ENCODE results near the gene CCDC14. TPM values are rescaled to one million over a fixed set of nuclear protein-coding genes. Genes with fewer than 3 reads are reported as not detected.

CCDC14 gene
- total RNA-seq, 1 experiment from 2014 or later = 62.5 TPM

DNA sequence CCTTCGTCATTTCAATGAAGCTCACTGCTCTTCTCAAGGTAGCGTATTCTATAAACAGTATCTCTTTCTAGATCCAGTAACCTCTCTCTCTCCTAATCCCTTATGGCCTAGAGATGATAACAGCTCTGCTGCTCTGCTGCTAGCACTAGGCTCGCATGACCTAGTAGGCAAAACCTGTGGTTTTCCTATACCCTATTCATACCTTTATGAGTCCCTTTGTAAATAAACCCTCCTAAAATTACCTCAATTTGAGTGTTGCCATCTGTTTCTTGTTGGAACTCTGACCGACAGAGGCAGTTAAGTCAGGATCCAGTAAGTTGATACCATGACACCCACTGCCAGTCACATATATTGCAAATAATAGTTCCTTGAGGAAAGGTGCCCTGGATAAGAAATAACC is 7.3 kb downstream of the CCDC14 start:
- 0 out of 2 replicates have a peak, but pooled peaks cover 2% of the 10 kb centered on the region for H3K79me2 ChIP-seq (ENCODE audit: insufficient read depth, low read length)
- H3K27ac Mint-ChIP-seq = no peak overlapping the region
- TF ChIP-seq, protein P1, sequence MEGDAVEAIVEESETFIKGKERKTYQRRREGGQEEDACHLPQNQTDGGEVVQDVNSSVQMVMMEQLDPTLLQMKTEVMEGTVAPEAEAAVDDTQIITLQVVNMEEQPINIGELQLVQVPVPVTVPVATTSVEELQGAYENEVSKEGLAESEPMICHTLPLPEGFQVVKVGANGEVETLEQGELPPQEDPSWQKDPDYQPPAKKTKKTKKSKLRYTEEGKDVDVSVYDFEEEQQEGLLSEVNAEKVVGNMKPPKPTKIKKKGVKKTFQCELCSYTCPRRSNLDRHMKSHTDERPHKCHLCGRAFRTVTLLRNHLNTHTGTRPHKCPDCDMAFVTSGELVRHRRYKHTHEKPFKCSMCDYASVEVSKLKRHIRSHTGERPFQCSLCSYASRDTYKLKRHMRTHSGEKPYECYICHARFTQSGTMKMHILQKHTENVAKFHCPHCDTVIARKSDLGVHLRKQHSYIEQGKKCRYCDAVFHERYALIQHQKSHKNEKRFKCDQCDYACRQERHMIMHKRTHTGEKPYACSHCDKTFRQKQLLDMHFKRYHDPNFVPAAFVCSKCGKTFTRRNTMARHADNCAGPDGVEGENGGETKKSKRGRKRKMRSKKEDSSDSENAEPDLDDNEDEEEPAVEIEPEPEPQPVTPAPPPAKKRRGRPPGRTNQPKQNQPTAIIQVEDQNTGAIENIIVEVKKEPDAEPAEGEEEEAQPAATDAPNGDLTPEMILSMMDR (conservative IDR thresholded peaks at IDR 0.05) = no peak

More for the DNA sequence above, 7.3 kb downstream of the CCDC14 start:
- Histone ChIP-seq H3K4me1 (ENCODE audit: insufficient read depth, low read length) (no peaks in the 10 kb centered on the region), H3T11ph (ENCODE audit: low read length) (no peak overlapping the region), H3K14ac (ENCODE audit: insufficient read depth, low read length) (no peak overlapping the region), H4K91ac (ENCODE audit: insufficient read length, low read depth, low read length) (no peak overlapping the region), H2BK120ac (ENCODE audit: low read depth, low read length, poor library complexity, severe bottlenecking) (no peak overlapping the region), H3K23ac (ENCODE audit: insufficient read length, low read depth, low read length) (no peak overlapping the region), H2BK5ac (ENCODE audit: insufficient read length, low read length) (no peak overlapping the region), H3K18ac (ENCODE audit: insufficient read length, low read depth, low read length) (no peak overlapping the region), H3K4ac (ENCODE audit: low read depth, low read length) (no peak overlapping the region), H4K20me1 (ENCODE audit: control insufficient read depth, insufficient read depth, insufficient read length) (no peaks in the 10 kb centered on the region), H3K79me1 (ENCODE audit: insufficient read depth, low read depth, low read length, poor library complexity, severe bottlenecking) (no peaks in the 10 kb centered on the region), H3K4me2 (ENCODE audit: insufficient read depth, insufficient read length, low read length) (no peak overlapping the region), H3K23me2 (ENCODE audit: insufficient read length, low read depth, low read length, poor library complexity, severe bottlenecking) (no peaks in the 10 kb centered on the region), H2AK5ac (ENCODE audit: insufficient read length, low read length) (no peak overlapping the region), H3K56ac (ENCODE audit: insufficient read length, low read depth, low read length) (no peak overlapping the region), H3K27me3 (ENCODE audit: insufficient read depth, low read length) (no peaks in the 10 kb centered on the region), H2AFZ (ENCODE audit: low read length) (no peak overlapping the region), H4K5ac (ENCODE audit: insufficient read length, low read depth, low read length) (no peak overlapping the region), H3K9me3 (ENCODE audit: control insufficient read depth, low read depth, low read length) (no peaks in the 10 kb centered on the region), H3K9ac (ENCODE audit: extremely low read depth, insufficient read length, low read length) (no peak overlapping the region), H3K27ac (ENCODE audit: insufficient read length, low read depth, low read length) (no peak overlapping the region), H2BK20ac (ENCODE audit: low read depth, low read length, poor library complexity, severe bottlenecking) (no peak overlapping the region), H2BK12ac (ENCODE audit: insufficient read length, low read depth, low read length) (no peak overlapping the region), H2BK15ac (ENCODE audit: low read depth, low read length) (no peak overlapping the region), H4K8ac (replicated peaks; ENCODE audit: insufficient read length, low read depth, low read length) (no peak overlapping the region)
- no peak overlapping the region for H3K4me3 Mint-ChIP-seq
- peaks cover 4 to 53% (median 50%) of the 10 kb centered on the region in 3 experiments; a peak in 5 of 7 replicates for H3K36me3 Mint-ChIP-seq (ENCODE audit: insufficient read depth in 1 of 3, low read depth in 3 of 3)
- no peaks in the 10 kb centered on the region for H3K9me3 Mint-ChIP-seq
- WGBS (ENCODE audit: extremely low coverage, insufficient read length, low lambda C conversion rate) = no CpG with 5 or more reads among the region's 4 CpGs
- no peaks in the 10 kb centered on the region for H3K27me3 Mint-ChIP-seq (ENCODE audit: low read depth)
- DNase-seq = no peak
- H3K4me1 Mint-ChIP-seq = peaks cover 0 to 4% of the 10 kb centered on the region in 2 experiments; a peak in 1 of 4 replicates

Measured in H9 (cell line).